K562 (cell line): Measurements from ENCODE around the gene FASLG. TPM values are rescaled to one million over a fixed set of nuclear protein-coding genes. Genes with fewer than 3 reads are reported as not detected.

Experiments
- ATAC-seq: fragments of 200-7000 bp; cut with Tn5 transposase; 3 replicates; pipeline ENCODE4 v1.9.1; 2020; ENCODE audit warnings: moderate library complexity
- BruUV-seq: library from RNA; stranded (reverse); fragments of 400-500 nt; replicated peaks from 2 replicates; lab custom pipeline; 2021; lab: Mats Ljungman, UMichigan
- CTCF ChIA-PET: fragments of 300-600 bp; formaldehyde crosslinking; extraction: SDS; loops from one replicate; lab custom pipeline; 2021; ENCODE audit warnings: low intra/inter-chr PET ratio; lab: Yijun Ruan, JAX
- POLR2A ChIA-PET: fragments of 300-600, 350-650 bp; sonication (Branson Sonifier 250); formaldehyde crosslinking; extraction: SDS; loops from one replicate; lab custom pipeline; 2021; ENCODE audit warnings: antibody characterized with exemption, inconsistent platforms; lab: Yijun Ruan, JAX
- DNase-seq, 4 experiments: peaks; one replicate each; pipeline versions ENCODE4 v3.0.0 to v3.0.0-alpha.2; 2011 to 2018; ENCODE audit warnings: low spot score in 3 of 4, mixed read lengths in 3 of 4; ENCODE audit errors: extremely low read depth in 1 of 4
- FAIRE-seq: peaks from 2 replicates; lab custom pipeline; 2011; peaks lifted over from hg19 to GRCh38; lab: Jason Lieb, UNC
- H2AFZ ChIP-seq: 2 replicates; pipeline ENCODE4 v1.6.0; 2011; ENCODE audit warnings: low read depth, low read length, control low read depth, inconsistent platforms
- H3K27ac ChIP-seq: fragments of 200-600 bp; 3 replicates; pipeline ENCODE4 v1.8.0; 2011; ENCODE audit warnings: low read depth, mild to moderate bottlenecking, control low read depth, inconsistent platforms, low read length, moderate library complexity, mixed read lengths; ENCODE audit errors: extremely low read depth
- H3K27me3 ChIP-seq, 2 experiments: fragments of 300-600 bp in 1 of 2; 2 replicates in 1 of 2; 3 replicates in 1 of 2; pipeline versions ENCODE4 v1.6.0 to v1.8.0; 2011; ENCODE audit warnings: inconsistent platforms in 2 of 2, low read length in 2 of 2, mild to moderate bottlenecking in 1 of 2, mixed read lengths in 1 of 2, moderate library complexity in 1 of 2; ENCODE audit not compliant: control insufficient read depth in 2 of 2, insufficient read depth in 2 of 2
- H3K36me3 ChIP-seq: fragments of 300-600 bp; 3 replicates; pipeline ENCODE4 v1.8.0; 2011; ENCODE audit warnings: mild to moderate bottlenecking, low read length, inconsistent platforms; ENCODE audit not compliant: control insufficient read depth, insufficient read depth
- H3K4me1 ChIP-seq, 2 experiments: fragments of 200-600 bp in 1 of 2; replicated peaks in 1 of 2; 2 replicates in 1 of 2; 3 replicates in 1 of 2; pipeline versions ENCODE4 v1.5.1 to v1.8.0; 2011; ENCODE audit warnings: inconsistent platforms in 2 of 2, low read length in 2 of 2, mild to moderate bottlenecking in 1 of 2, mixed read lengths in 1 of 2, moderate library complexity in 1 of 2; ENCODE audit not compliant: control insufficient read depth in 2 of 2, insufficient read depth in 2 of 2
- H3K4me2 ChIP-seq: 2 replicates; pipeline ENCODE4 v1.6.1; 2011; ENCODE audit warnings: low read length, control low read depth, inconsistent platforms, mixed read lengths; ENCODE audit not compliant: insufficient read depth
- H3K4me3 ChIP-seq: fragments of 200-600 bp; sonication (generic), shearing (Covaris generic); 2 replicates; pipeline ENCODE4 v1.5.1; 2016; ENCODE audit warnings: control low read depth, inconsistent platforms
- H3K79me2 ChIP-seq: fragments of 200-600 bp; 3 replicates; pipeline ENCODE4 v1.8.0; 2011; ENCODE audit warnings: low read length, inconsistent platforms; ENCODE audit not compliant: control insufficient read depth, insufficient read depth
- H3K9ac ChIP-seq, 2 experiments: 2 replicates each; pipeline versions ENCODE4 v1.6.0 to v1.6.1; 2011; ENCODE audit warnings: low read depth in 2 of 2, low read length in 2 of 2, control low read depth in 1 of 2, inconsistent platforms in 1 of 2, mild to moderate bottlenecking in 1 of 2, mixed read lengths in 1 of 2; ENCODE audit not compliant: insufficient read depth in 1 of 2
- H3K9me1 ChIP-seq: one replicate; pipeline ENCODE4 v1.6.0; 2011; ENCODE audit warnings: inconsistent platforms, mild to moderate bottlenecking, low read length, moderate library complexity; ENCODE audit not compliant: control insufficient read depth, insufficient read depth
- H3K9me3 ChIP-seq: replicated peaks from 2 replicates; pipeline ENCODE4 v1.5.1; 2011; ENCODE audit warnings: low read depth, low read length, inconsistent platforms; ENCODE audit not compliant: control insufficient read depth, insufficient read depth
- H4K20me1 ChIP-seq: replicated peaks from 2 replicates; pipeline ENCODE4 v1.6.1; 2011; ENCODE audit warnings: low read length, inconsistent platforms, mixed read lengths; ENCODE audit not compliant: control insufficient read depth, insufficient read depth
- FOXM1 ChIP-seq, 2 experiments: fragments of 450-650 bp in 1 of 2; sonication (generic) in 1 of 2; formaldehyde crosslinking in 1 of 2; IDR thresholded peaks; 2 replicates each; pipeline versions ENCODE4 v1.6.1 to v1.9.0; 2017 to 2022; ENCODE audit warnings: low read depth in 2 of 2, mild to moderate bottlenecking in 2 of 2, missing genetic modification reagents in 1 of 2, moderate library complexity in 1 of 2
- MAFK ChIP-seq: IDR thresholded peaks from 2 replicates; pipeline ENCODE4 v1.6.1; 2011; ENCODE audit warnings: low read length, improper control_type of control experiment
- MYNN ChIP-seq, 2 experiments: sonication (generic); formaldehyde crosslinking in 1 of 2; IDR thresholded peaks; 2 replicates each; pipeline versions ENCODE4 v1.5.0 to v1.6.1; 2016 to 2020; ENCODE audit warnings: antibody characterized with exemption in 1 of 2, missing genetic modification reagents in 1 of 2
- PHB2 ChIP-seq: fragments of 450-650 bp; IDR thresholded peaks from 2 replicates; pipeline ENCODE4 v1.6.1; 2017; ENCODE audit warnings: low read depth
- ZNF764 ChIP-seq: fragments of 250-450 bp; sonication (Bioruptor Pico); IDR thresholded peaks from 2 replicates; pipeline ENCODE4 v1.4.0; 2020; ENCODE audit warnings: low read depth, mild to moderate bottlenecking, moderate library complexity
- WGBS: fragments of 100-300 bp; shearing (Covaris generic); methylation state at CpG from one replicate; pipeline ENCODE4 v1.1.6; 2016; ENCODE audit warnings: low coverage, mixed read lengths; ENCODE audit not compliant: insufficient coverage; ENCODE audit errors: missing lambda C conversion rate; 5-methylcytosine and 5-hydroxymethylcytosine counted together
- in situ Hi-C: fragments of 300-500 bp; cut with MboI; formaldehyde crosslinking; loops from 4 replicates; pipeline ENCODE4 v1.15.0; 2018; ENCODE audit warnings: inconsistent platforms, mixed read lengths
- intact Hi-C: fragments of 100-400 bp; cut with micrococcal nuclease; formaldehyde crosslinking; loops from 2 replicates; pipeline ENCODE4 v1.14.2; 2022
- polyA plus RNA-seq, 8 experiments: library from polyadenylated mRNA; depleted of rRNA in 4 of 8; stranded (reverse) in 5 of 8; unstranded in 3 of 8; fragments of >200 nt; fragmentation: Nextera tagmentation in 2 of 8; fragmentation: Illumina TruSeq in 1 of 8; extraction: Ambion mirVana in 2 of 8; extraction: Trizol in 1 of 8; gene quantifications; 2 replicates each; pipeline versions ENCODE4 v1.2.1 to v1.2.3, GENCODE V29; 2011 to 2014; ENCODE audit warnings: inconsistent platforms in 1 of 8, missing spikeins in 1 of 8
- total RNA-seq, 7 experiments: library from RNA; depleted of rRNA in 6 of 7; stranded (reverse); fragments of >200 nt in 6 of 7; fragmentation: Illumina TruSeq in 2 of 7; extraction: Trizol in 2 of 7; gene quantifications; 2 replicates each; pipeline versions ENCODE4 v1.2.1 to v1.2.3, GENCODE V29; 2011 to 2021; ENCODE audit warnings: low replicate concordance in 1 of 7
- TF ChIP-seq, protein P1 (sequence below): fragments of 250-450 bp; sonication (Bioruptor Pico); IDR thresholded peaks from 2 replicates; pipeline ENCODE4 v1.4.0; 2020; ENCODE audit warnings: mild to moderate bottlenecking
- TF ChIP-seq, protein P2 (sequence below): fragments of 450-650 bp; IDR thresholded peaks from 2 replicates; pipeline ENCODE4 v1.6.1; 2017; ENCODE audit warnings: antibody characterized with exemption, mild to moderate bottlenecking
- TF ChIP-seq, protein P3 (sequence below): fragments of 450-650 bp; IDR thresholded peaks from 2 replicates; pipeline ENCODE4 v1.6.1; 2017; ENCODE audit warnings: mild to moderate bottlenecking, moderate library complexity
- TF ChIP-seq, protein P4 (sequence below): fragments of 450-650 bp; formaldehyde crosslinking; IDR thresholded peaks from 2 replicates; pipeline ENCODE4 v1.4.0; 2022; ENCODE audit warnings: missing genetic modification characterization

Gene FASLG
- total and polyA plus RNA-seq, 9 of the 15 experiments (the other 6 are each of a cell fraction or from before 2014, with no cell fraction given): not detected

DNA sequence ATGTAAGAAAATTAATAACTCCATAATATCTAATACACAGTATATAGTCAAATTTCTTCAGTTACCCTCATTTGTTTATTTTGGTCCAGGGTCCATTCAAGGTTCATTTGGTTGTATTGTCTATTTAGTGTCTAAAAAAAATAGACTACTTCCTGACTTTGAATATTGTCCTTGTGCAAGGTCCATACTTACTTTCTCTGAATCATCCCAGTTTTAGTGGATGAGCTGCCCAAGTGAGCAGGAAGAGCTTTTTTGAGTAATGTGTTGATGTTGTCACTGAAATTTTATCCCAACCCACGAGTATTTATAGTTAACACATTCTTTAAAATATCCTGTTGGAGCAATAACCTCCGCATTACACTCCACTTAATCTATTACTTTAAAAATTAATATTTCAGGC is 45.6 kb upstream of the FASLG start:
- no TSS peak for BruUV-seq
- FAIRE-seq: no peak
- TF ChIP-seq MAFK (no peak), ZNF764 (CRISPR knock-in tag) (no peak), MYNN (IDR thresholded peaks at IDR 0.05) (no peak), MYNN (CRISPR knock-in tag; IDR thresholded peaks at IDR 0.05) (no peak), PHB2 (no peak), FOXM1 (IDR thresholded peaks at IDR 0.05; ENCODE audit: low read depth) (no peak), FOXM1 (CRISPR knock-in tag; IDR thresholded peaks at IDR 0.05; ENCODE audit: low read depth) (no peak)
- TF ChIP-seq, protein P1, sequence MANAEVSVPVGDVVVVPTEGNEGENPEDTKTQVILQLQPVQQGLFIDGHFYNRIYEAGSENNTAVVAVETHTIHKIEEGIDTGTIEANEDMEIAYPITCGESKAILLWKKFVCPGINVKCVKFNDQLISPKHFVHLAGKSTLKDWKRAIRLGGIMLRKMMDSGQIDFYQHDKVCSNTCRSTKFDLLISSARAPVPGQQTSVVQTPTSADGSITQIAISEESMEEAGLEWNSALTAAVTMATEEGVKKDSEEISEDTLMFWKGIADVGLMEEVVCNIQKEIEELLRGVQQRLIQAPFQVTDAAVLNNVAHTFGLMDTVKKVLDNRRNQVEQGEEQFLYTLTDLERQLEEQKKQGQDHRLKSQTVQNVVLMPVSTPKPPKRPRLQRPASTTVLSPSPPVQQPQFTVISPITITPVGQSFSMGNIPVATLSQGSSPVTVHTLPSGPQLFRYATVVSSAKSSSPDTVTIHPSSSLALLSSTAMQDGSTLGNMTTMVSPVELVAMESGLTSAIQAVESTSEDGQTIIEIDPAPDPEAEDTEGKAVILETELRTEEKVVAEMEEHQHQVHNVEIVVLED (CRISPR knock-in tag): no peak
- TF ChIP-seq, protein P2, sequence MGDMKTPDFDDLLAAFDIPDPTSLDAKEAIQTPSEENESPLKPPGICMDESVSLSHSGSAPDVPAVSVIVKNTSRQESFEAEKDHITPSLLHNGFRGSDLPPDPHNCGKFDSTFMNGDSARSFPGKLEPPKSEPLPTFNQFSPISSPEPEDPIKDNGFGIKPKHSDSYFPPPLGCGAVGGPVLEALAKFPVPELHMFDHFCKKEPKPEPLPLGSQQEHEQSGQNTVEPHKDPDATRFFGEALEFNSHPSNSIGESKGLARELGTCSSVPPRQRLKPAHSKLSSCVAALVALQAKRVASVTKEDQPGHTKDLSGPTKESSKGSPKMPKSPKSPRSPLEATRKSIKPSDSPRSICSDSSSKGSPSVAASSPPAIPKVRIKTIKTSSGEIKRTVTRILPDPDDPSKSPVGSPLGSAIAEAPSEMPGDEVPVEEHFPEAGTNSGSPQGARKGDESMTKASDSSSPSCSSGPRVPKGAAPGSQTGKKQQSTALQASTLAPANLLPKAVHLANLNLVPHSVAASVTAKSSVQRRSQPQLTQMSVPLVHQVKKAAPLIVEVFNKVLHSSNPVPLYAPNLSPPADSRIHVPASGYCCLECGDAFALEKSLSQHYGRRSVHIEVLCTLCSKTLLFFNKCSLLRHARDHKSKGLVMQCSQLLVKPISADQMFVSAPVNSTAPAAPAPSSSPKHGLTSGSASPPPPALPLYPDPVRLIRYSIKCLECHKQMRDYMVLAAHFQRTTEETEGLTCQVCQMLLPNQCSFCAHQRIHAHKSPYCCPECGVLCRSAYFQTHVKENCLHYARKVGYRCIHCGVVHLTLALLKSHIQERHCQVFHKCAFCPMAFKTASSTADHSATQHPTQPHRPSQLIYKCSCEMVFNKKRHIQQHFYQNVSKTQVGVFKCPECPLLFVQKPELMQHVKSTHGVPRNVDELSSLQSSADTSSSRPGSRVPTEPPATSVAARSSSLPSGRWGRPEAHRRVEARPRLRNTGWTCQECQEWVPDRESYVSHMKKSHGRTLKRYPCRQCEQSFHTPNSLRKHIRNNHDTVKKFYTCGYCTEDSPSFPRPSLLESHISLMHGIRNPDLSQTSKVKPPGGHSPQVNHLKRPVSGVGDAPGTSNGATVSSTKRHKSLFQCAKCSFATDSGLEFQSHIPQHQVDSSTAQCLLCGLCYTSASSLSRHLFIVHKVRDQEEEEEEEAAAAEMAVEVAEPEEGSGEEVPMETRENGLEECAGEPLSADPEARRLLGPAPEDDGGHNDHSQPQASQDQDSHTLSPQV: no peak
- TF ChIP-seq, protein P3, sequence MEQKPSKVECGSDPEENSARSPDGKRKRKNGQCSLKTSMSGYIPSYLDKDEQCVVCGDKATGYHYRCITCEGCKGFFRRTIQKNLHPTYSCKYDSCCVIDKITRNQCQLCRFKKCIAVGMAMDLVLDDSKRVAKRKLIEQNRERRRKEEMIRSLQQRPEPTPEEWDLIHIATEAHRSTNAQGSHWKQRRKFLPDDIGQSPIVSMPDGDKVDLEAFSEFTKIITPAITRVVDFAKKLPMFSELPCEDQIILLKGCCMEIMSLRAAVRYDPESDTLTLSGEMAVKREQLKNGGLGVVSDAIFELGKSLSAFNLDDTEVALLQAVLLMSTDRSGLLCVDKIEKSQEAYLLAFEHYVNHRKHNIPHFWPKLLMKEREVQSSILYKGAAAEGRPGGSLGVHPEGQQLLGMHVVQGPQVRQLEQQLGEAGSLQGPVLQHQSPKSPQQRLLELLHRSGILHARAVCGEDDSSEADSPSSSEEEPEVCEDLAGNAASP: no peak
- TF ChIP-seq, protein P4, sequence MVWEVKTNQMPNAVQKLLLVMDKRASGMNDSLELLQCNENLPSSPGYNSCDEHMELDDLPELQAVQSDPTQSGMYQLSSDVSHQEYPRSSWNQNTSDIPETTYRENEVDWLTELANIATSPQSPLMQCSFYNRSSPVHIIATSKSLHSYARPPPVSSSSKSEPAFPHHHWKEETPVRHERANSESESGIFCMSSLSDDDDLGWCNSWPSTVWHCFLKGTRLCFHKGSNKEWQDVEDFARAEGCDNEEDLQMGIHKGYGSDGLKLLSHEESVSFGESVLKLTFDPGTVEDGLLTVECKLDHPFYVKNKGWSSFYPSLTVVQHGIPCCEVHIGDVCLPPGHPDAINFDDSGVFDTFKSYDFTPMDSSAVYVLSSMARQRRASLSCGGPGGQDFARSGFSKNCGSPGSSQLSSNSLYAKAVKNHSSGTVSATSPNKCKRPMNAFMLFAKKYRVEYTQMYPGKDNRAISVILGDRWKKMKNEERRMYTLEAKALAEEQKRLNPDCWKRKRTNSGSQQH: no peak

More for the DNA sequence above, 45.6 kb upstream of the FASLG start:
- H2AFZ ChIP-seq: no peak overlapping the region
- ATAC-seq (no peak), DNase-seq (no peak)
- H3K27ac ChIP-seq: no peak overlapping the region
- H3K4me3 ChIP-seq: no peak overlapping the region
- ChIA-PET POLR2A (interaction anchor here (0.6 kb wide), 1 partner anchor 9 kb away, joined by 4 read pairs; no protein-coding TSS in a partner anchor), CTCF (no interaction called here)
- H3K27me3 ChIP-seq: no peaks in the 10 kb centered on the region
- intact Hi-C loops: no loop called here
- no peaks in the 10 kb centered on the region for H3K9me3 ChIP-seq
- in situ Hi-C loops: no loop called here
- peaks cover 20% of the 10 kb centered on the region; the same call in 2 of the 3 replicates for H3K36me3 ChIP-seq
- H3K9me1 ChIP-seq: no peaks in the 10 kb centered on the region
- WGBS: 79% methylated on average over 2 of the region's 2 CpGs
- H3K9ac ChIP-seq: no peak overlapping the region
- H3K4me1 ChIP-seq: peaks cover 0 to under 1% of the 10 kb centered on the region in 2 experiments; a peak in 2 of 5 replicates
- no peaks in the 10 kb centered on the region for H4K20me1 ChIP-seq
- no peaks in the 10 kb centered on the region for H3K79me2 ChIP-seq
- H3K4me2 ChIP-seq: no peak overlapping the region
